MG63 (cell line): ENCODE data around the gene ADAMTS5. TPM values are rescaled to one million over a fixed set of nuclear protein-coding genes. Genes with fewer than 3 reads are reported as not detected.

Experiments
- DNase-seq: peaks from one replicate; pipeline ENCODE4 v3.0.0-alpha.2; 2020
- H3K27me3 ChIP-seq: fragments of 250-450 bp; sonication (Bioruptor Pico); 2 replicates; pipeline ENCODE4 v1.5.1; 2020; ENCODE audit warnings: mild to moderate bottlenecking, moderate library complexity
- H3K36me3 ChIP-seq: fragments of 250-450 bp; sonication (Bioruptor Pico); 2 replicates; pipeline ENCODE4 v1.5.1; 2020; ENCODE audit warnings: mild to moderate bottlenecking, moderate library complexity
- H3K4me3 ChIP-seq: fragments of 250-450 bp; sonication (Bioruptor Pico); 2 replicates; pipeline ENCODE4 v1.5.1; 2020; ENCODE audit warnings: mild to moderate bottlenecking, moderate library complexity
- H3K9me3 ChIP-seq: fragments of 250-450 bp; sonication (Bioruptor Pico); 2 replicates; pipeline ENCODE4 v1.5.1; 2020; ENCODE audit warnings: mild to moderate bottlenecking, moderate library complexity
- total RNA-seq: library from RNA; depleted of rRNA; stranded (reverse); fragments of >200 nt; shearing (Covaris generic); gene quantifications from 2 replicates; pipeline ENCODE4 v1.2.3, GENCODE V29; 2014; ENCODE audit warnings: low replicate concordance

ADAMTS5 gene
- total RNA-seq, 1 experiment from 2014 or later: 10.3 TPM

DNA sequence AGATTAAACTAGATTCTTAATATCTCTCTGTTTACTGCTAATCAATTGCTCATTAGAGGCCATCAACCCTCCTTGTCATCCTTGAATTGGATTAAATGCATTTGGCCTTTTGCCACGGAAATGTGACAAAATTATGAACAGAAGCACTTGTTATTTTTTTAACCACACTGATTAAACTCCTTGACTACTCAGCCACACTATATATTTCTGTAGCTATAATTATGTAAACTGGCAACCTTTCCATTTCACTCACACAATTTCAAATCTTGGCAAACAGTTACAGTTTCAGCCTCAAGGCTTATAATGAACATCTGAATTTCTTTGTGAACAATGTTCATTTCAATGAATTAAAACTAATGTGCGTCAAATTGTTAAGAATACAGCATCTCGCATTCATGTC is 10.1 kb downstream of the ADAMTS5 start:
- Histone ChIP-seq H3K4me3 (no peak overlapping the region), H3K27me3 (no peaks in the 10 kb centered on the region), H3K36me3 (peaks cover 100% of the 10 kb centered on the region), H3K9me3 (no peaks in the 10 kb centered on the region)
- DNase-seq: no peak

DNA sequence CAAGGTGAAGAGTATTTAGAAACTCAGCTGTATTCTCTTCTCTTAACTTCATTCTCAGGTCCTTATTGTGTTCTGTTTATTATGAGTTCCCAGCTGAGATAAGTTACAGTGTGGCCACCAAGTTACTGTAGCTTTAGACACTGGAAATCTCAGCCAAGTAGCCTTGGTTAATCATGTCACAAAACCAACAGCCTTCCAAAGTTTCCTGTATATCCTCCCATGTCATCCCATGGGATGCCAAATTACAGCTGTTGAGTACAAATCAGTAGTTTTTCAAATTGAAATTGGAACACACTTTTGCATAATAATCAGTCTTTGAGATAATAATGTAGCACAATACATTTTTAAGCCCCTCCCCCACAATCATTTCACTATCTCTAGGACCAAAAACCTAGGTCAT is 10.7 kb downstream of the ADAMTS5 start:
- Histone ChIP-seq H3K4me3 (no peak overlapping the region), H3K36me3 (peaks cover 97% of the 10 kb centered on the region), H3K9me3 (no peaks in the 10 kb centered on the region), H3K27me3 (no peaks in the 10 kb centered on the region)
- DNase-seq: no peak

DNA sequence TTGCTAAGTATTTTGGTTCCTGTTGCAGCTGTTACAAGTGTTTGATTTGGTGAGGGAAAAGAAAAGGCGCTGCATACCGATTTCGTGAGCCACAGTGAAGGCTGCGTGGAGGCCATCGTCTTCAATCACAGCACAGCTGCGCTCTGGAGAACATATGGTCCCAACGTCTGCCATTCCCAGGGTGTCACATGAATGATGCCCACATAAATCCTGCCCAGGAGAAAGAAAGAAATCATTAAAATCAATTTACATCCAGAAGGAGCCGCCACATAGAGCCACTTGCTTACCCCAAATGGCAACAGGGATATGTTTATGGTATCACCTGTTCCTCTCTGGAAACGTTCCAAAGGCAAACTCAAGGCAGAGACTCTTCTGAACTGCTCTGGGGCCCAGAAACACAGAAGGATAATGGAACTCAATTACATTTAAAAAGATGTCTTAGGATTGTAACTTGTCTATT is 12.2 kb downstream of the ADAMTS5 start:
- Histone ChIP-seq H3K4me3 (no peak overlapping the region), H3K36me3 (peaks cover 97% of the 10 kb centered on the region), H3K9me3 (no peaks in the 10 kb centered on the region), H3K27me3 (no peaks in the 10 kb centered on the region)
- DNase-seq: no peak

DNA sequence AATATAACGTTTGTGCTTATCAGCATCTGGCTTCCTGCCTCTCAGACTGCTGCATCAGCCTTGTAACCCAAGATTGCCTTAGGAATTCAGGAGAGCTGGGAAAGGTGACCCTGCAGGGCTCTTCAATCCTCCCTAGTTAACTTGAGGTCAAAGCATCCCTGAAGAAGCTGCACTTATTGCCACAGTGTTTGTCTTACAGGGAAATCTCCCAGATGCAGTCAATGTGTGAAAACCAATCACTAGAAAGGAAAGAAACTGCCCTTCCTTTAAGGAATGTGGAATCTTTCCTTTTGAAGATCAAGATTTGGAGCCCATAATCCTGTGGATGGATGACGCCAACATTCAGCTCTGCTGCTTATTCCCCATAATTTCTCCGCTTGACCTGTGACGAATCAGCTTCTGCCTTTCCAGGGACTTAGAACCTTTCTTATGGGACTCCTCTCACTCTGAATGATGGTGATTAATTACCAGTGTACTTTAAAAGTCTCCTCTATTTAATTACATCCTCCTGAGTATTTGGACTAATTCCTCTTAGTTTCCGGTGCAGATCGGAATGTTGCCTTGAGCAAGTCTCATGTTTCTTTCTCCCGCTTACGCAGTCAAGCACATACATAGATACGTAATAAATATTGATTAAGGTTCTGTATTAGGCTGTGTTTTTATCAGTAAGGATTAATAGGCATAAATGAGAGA is 14.4 kb downstream of the ADAMTS5 start:
- DNase-seq: no peak

DNA sequence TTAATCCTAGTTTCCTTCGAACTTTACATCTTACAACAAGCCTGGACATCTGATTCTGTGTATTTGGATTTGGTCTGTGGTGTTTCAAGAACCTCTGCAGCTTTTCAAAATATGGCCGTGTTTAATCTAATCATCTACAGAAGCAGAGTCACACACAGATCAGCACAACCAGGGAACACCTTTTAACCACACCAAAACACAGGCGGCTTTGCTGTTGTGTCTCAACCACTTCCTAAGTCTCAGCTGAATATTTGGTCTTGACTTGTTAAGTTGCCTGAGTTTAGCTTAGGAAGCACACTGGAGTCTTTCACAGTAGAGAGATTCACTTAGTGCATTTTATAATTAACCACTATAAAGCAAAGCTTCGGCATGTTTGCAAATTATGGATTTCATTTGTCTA is 17.1 kb downstream of the ADAMTS5 start:
- no peak overlapping the region for H3K4me3 ChIP-seq
- no peaks in the 10 kb centered on the region for H3K27me3 ChIP-seq
- H3K9me3 ChIP-seq: no peaks in the 10 kb centered on the region
- no peak for DNase-seq
- H3K36me3 ChIP-seq: peaks cover 87% of the 10 kb centered on the region

More for the DNA sequence above, 14.4 kb downstream of the ADAMTS5 start:
- no peaks in the 10 kb centered on the region for H3K27me3 ChIP-seq
- H3K9me3 ChIP-seq: no peaks in the 10 kb centered on the region
- H3K4me3 ChIP-seq: no peak overlapping the region
- H3K36me3 ChIP-seq: peaks cover 94% of the 10 kb centered on the region

DNA sequence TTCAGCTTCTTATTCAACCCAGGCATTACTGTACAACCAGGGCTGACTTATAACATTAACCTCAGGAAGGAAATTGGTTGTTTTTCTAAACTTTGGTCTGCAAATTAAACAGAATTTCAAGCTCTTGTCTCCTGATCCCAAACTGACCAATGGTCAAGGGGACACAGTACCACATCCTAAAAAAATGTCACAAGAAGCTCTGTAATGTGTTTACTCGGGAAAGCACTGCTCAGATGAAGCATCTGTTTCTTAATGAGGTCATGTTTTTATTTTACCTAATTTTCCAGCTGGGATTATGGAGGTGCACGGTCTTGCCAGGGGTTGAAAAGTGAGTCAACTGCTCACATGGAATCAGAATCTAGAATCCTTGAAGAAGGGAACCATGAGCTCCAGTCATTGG is 18.7 kb downstream of the ADAMTS5 start:
- no peak for DNase-seq
- Histone ChIP-seq H3K9me3 (no peaks in the 10 kb centered on the region), H3K36me3 (peaks cover 87% of the 10 kb centered on the region), H3K4me3 (no peak overlapping the region), H3K27me3 (no peaks in the 10 kb centered on the region)

DNA sequence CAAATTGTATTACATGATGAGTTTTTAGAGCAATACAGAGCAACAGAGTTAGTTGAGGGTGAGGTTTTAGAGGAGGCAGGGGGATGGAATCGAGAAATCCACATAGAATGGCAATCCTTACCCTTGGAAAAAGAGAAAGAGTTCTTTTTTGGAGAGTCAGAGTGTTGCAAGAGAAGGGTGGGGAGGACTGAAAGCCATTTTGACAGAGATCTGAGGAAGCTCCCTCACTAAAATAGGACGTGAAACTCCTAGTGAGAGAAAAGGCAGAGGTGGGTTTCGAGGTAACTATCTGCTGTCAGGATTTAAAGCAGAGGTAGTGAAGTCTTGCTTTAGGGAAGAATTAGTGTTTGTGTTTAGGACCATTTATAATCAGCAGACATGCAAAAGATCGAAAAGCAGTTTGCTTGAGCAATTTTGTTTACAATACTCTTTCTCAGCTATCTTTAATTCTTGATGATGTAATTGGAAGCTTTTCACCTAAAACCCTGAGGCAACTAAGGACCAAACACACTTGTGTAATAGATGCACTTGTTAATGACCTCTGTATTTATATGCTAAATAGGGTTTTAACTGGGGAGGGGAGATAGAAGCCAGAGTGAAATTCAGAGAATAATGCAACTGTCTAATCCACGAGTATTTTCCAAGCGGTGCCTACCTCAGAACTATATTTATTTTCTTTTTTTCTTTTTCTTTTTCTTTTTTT is 20.0 kb downstream of the ADAMTS5 start:
- no peaks in the 10 kb centered on the region for H3K27me3 ChIP-seq
- H3K4me3 ChIP-seq: no peak overlapping the region
- no peak for DNase-seq
- H3K36me3 ChIP-seq: peaks cover 87% of the 10 kb centered on the region
- H3K9me3 ChIP-seq: no peaks in the 10 kb centered on the region

DNA sequence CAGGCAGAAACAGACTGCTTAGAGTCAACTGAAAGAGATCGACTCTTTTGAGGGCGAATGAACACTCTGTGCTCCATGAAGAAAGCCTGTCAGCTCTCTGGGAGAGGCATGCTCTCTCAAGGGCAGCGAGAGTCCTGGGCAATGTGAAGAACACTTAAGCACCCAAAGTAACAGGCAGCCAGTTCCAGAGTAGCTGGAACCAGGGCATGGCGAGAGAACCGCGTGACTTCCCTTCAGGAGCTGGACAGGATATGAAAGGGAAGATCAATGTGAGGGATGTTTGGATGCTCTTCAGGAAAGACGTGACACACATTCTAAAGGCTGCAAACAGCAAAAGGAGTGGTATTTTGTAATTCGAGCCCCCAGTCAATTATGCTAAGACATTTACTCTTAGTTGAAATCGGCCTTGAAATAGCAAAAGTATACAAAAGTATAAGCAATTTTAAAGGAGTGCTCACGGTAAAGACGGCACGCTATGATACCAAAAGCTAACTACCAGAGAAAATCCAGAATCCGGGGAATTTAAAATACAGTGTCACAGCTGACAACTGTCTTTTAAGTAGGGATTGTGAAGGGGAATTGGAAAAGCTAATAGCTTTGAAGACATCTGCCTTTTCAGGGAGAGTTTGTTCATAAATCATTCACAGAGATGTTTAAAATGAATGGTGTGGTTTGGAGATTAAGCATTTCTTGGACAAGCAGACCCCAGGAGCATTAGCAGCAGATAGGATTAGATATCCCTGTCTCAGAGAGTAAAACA is 20.8 kb downstream of the ADAMTS5 start:
- Histone ChIP-seq H3K36me3 (peaks cover 88% of the 10 kb centered on the region), H3K9me3 (no peaks in the 10 kb centered on the region), H3K4me3 (no peak overlapping the region), H3K27me3 (no peaks in the 10 kb centered on the region)
- peak; percentile 17 for DNase-seq

DNA sequence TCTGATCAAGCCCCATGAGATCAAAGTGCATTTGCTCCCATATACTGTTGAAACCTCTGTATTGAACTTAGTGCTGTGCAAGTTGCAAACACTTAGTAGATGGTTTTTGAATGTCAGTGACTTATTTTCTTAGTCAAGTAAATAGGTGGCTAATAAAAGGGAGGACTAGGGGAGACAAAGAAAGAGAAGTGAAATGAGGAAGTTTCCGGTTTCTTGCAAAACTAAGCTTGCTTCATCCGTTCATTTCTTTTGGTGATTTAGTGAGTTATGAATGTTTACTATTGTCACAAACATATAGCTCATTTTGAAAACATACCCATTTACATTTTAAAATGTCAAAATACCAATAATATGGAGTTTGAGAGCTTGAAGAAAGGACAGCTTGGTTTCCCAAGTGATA is 23.0 kb downstream of the ADAMTS5 start:
- Histone ChIP-seq H3K27me3 (no peaks in the 10 kb centered on the region), H3K9me3 (no peaks in the 10 kb centered on the region), H3K4me3 (no peak overlapping the region), H3K36me3 (peaks cover 87% of the 10 kb centered on the region)
- DNase-seq: no peak

DNA sequence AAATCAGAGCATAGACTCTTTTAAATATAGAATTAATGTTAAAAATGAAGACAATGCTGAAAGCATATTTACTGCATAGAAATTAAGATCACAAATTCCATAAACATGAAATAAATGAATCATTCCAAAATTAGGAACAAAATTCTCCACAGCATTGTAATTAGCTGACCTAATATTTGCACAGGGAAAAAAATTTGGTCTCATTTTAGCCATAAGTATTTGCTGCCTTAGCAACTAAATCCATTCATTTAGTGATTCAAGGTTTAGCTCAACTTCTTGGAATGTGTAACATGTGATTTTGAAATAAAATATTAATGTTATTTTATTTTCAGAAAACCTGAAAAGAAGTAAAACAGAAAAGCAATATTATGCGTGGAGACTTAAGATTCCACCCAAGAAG is 25.5 kb downstream of the ADAMTS5 start:
- Histone ChIP-seq H3K27me3 (no peaks in the 10 kb centered on the region), H3K4me3 (no peak overlapping the region), H3K9me3 (no peaks in the 10 kb centered on the region), H3K36me3 (peaks cover 87% of the 10 kb centered on the region)
- no peak for DNase-seq

DNA sequence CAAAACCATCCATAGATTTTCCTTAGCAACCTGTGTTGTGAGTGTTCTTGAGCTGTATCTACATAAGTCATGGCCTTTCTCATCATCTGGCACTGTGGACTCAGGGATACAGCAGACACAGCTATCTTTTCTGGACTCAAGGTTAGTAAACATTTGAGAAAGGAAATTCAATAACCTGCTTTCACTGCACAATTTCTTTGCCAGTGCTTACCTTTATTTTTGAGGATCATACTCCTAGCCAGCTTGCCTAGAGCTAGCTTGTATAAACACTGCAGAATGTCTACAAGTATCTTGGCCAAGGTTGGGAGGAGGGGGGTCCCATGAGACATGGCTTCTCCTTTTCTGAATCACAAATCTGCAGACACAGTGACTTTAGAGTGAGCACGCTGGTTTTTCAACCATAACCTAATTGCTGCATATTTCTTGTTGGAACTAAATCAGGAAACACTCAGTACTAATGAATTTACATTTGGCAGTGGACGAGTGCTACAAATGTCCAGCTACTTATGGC is 27.2 kb downstream of the ADAMTS5 start:
- H3K9me3 ChIP-seq: no peaks in the 10 kb centered on the region
- H3K4me3 ChIP-seq: no peak overlapping the region
- H3K36me3 ChIP-seq: peaks cover 93% of the 10 kb centered on the region
- H3K27me3 ChIP-seq: no peaks in the 10 kb centered on the region
- DNase-seq: peak; percentile 78

DNA sequence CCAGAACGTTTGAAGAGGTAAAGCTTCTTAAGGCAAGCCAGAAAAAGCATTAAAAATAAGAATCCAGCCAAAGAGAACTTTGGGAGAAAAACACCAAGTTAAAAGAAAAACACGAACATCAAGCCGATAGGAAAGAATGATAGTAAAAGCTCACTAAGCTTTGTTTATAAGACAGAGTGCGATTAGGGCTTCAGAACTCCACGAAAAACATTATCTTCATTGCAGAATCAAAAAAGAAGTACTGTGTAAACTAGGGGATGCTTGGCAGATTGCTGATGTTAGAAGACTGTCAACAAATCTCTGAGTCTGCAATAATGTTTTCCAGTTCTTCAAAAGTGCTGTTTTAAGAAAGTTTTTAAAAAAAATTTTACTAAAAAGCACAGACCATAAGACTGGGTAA is 30.2 kb downstream of the ADAMTS5 start:
- Histone ChIP-seq H3K4me3 (no peak overlapping the region), H3K9me3 (no peaks in the 10 kb centered on the region), H3K36me3 (peaks cover 93% of the 10 kb centered on the region), H3K27me3 (no peaks in the 10 kb centered on the region)
- DNase-seq: no peak

DNA sequence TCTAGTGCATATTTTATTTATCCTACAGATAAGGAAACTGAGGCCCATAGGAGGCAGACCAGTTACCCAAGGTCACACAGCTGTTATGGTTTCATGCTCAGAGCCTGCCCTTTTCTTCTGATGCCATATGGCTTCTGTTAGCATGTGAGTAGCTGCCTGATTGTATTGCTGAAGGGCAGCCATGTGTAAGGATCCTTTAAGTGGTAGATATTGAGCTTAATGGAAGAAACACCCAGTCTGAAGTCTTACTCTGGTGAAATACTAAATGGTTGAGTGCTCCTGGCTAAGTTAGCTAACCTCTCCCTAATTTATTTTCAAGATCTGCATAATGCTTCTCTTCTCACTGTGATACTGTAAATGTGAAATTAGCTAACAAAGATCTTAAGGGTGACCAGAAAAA is 30.9 kb downstream of the ADAMTS5 start:
- Histone ChIP-seq H3K9me3 (no peaks in the 10 kb centered on the region), H3K4me3 (no peak overlapping the region), H3K27me3 (no peaks in the 10 kb centered on the region), H3K36me3 (peaks cover 96% of the 10 kb centered on the region)
- no peak for DNase-seq

DNA sequence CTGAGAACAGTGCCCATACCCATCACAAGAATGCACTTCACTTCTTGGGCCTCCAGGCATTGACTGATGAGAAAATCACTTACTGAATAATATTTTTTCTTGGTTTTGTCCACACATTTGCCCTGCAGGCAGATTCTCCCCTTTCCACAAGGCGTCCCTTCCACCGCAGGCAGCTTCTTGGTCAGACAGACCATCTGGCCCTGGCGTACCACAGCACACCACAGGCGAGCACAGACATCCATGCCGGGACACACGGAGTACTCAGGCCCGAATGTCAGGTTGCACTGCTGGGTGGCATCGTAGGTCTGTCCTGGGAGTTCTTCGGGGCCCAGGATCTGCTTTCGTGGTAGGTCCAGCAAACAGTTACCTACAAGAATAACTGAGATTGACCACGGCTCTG is 32.5 kb downstream of the ADAMTS5 start:
- H3K36me3 ChIP-seq: peaks cover 97% of the 10 kb centered on the region
- H3K4me3 ChIP-seq: no peak overlapping the region
- H3K9me3 ChIP-seq: no peaks in the 10 kb centered on the region
- no peaks in the 10 kb centered on the region for H3K27me3 ChIP-seq
- DNase-seq: no peak

DNA sequence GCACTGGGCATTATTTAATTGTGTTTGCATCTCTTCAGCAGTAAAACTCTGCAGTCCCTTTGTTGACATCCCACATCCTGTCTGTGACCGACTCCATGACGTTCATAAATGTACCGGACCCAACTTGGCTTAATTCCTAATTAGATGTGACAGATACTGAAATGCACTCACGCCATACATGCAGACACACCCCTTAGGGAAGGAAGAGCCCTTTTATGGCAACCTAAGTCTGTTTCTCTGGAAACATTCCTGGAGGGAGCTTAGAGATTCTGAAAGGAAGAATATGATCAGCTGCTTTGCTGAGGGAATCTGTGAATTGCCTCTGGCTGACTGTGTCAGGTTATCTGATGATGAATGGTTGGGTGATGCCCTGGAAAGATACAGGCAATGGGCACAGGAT is 33.4 kb downstream of the ADAMTS5 start:
- DNase-seq: no peak
- H3K36me3 ChIP-seq: peaks cover 97% of the 10 kb centered on the region
- H3K9me3 ChIP-seq: no peaks in the 10 kb centered on the region
- no peaks in the 10 kb centered on the region for H3K27me3 ChIP-seq
- no peak overlapping the region for H3K4me3 ChIP-seq

DNA sequence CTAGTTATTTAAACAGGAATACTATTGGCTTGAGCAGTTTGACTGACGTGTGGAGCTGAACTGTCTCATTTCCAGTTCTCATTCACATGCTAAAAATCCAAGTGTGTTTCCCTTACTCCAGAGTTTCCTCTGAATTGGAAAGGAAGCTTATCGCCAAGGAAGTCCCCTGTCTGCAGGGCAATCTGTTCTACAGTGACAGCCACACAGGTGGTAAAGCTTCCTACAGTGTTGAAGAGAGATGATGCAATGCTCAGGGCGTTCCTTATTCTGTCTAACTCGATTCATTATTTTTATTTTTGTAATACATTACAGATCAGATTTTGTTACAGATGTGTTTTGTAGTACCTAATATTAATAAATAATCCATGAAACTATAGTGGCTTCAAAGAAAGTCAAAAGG is 41.3 kb downstream of the ADAMTS5 start:
- no peaks in the 10 kb centered on the region for H3K27me3 ChIP-seq
- H3K4me3 ChIP-seq: no peak overlapping the region
- no peaks in the 10 kb centered on the region for H3K9me3 ChIP-seq
- peaks cover 98% of the 10 kb centered on the region for H3K36me3 ChIP-seq
- no peak for DNase-seq

DNA sequence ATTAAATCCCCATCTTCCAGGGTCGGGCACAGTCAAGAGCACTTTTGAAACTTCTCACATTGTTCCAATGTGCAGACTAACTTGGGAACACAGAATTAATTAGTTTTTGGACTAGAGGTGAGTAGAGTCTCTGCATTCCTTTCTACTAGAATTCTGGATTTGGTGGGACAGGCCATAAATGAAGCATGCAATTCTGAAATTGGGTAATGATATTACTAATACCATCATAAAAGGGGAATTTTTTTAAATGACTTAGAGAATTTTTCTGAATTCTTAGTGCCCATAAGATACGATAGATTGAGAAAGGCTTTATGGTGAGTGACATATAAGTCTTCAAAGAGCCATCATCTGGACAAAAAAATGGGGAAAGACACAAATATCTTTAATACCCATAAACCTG is 41.8 kb downstream of the ADAMTS5 start:
- no peak overlapping the region for H3K4me3 ChIP-seq
- no peak for DNase-seq
- no peaks in the 10 kb centered on the region for H3K9me3 ChIP-seq
- H3K36me3 ChIP-seq: peaks cover 97% of the 10 kb centered on the region
- no peaks in the 10 kb centered on the region for H3K27me3 ChIP-seq
